GM12875 (cell line): ENCODE measurements around the gene PLB1.

Experiments
- H3K4me3 ChIP-seq: one replicate; pipeline ENCODE4 v1.5.1; 2011; ENCODE audit warnings: low read depth, low read length, control low read depth
- CTCF ChIP-seq: IDR thresholded peaks from 2 replicates; pipeline ENCODE4 v1.5.1; 2011; ENCODE audit warnings: low read depth, mild to moderate bottlenecking, control low read depth, inconsistent platforms, low read length, moderate library complexity, borderline replicate concordance; ENCODE audit not compliant: insufficient read depth

PLB1 gene

GRCh38 chr2:28666496-28667184 lies 170.8 kb downstream of the PLB1 start:
- TF ChIP-seq CTCF = no peak
- no peak overlapping the region for H3K4me3 ChIP-seq

DNA sequence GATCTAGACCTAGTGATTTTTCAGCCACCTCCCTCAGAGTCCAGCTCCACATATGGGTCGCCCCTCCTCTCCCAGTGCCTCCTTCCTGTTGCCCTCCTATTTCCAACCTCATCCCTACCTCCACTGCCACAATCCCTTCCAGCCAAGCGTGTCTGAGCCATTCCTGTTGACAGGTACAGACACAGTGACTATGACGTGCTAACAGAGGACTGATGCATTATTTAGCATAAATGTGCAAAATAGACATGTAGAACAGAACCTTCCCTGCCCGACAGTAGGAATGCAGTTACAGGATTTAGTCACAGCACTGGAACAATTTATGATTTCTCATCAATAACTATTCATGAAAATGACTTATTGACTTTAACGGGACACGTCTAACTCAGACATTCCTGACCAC lies 171.4 kb downstream of the PLB1 start:
- H3K4me3 ChIP-seq = no peak overlapping the region
- TF ChIP-seq CTCF = no peak

DNA sequence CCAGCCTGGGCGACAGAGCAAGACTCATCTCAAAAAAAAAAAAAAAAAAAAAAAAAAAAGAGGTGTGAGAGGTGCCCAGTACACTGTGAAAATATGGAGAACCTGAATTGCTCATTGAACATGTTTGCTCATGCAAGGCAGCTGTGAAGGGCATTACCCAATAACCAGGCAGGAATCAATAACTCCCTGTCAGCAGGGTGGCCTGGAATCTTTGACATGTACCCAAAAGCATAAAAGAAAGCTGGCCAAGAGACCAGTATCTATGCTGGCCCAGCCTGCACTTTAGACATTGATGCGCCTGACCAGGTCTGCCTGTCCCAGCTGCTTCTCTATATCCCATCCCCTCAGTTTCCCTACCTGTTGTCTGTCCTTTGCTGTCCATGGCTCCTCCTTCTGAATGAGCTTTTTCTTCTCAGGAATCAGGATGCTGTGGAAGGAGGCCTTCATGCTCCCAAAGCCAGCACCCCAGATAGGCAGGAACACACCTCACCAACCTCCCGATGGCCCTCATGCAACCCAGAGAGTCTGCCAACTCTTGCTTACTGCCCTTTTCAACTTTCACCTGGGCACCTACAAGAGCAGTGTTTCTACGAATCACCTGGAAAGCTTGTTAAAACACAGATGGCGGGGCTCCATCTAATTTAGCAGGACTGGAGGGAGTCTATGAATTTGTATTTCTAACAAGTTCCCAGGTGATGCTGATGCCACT lies 172.4 kb downstream of the PLB1 start:
- no peak for TF ChIP-seq CTCF
- H3K4me3 ChIP-seq = no peak overlapping the region

GRCh38 chr2:28668880-28669279 lies 173.0 kb downstream of the PLB1 start:
- TF ChIP-seq CTCF = no peak
- no peak overlapping the region for H3K4me3 ChIP-seq

GRCh38 chr2:28670856-28671255 lies 175.0 kb downstream of the PLB1 start:
- no peak for TF ChIP-seq CTCF
- no peak overlapping the region for H3K4me3 ChIP-seq

- H3K4me3 ChIP-seq = no peak overlapping the region
- no peak for TF ChIP-seq CTCF
Measured at GRCh38 chr2:28673338-28673737, 177.5 kb downstream of the PLB1 start.
